CD4-positive, alpha-beta T cell (primary cell): Measurements from ENCODE around the gene SLC16A13. TPM values are rescaled to one million over a fixed set of nuclear protein-coding genes. Genes with fewer than 3 reads are reported as not detected.

Experiments
- ATAC-seq: fragments of 200-7000 bp; cut with Tn5 transposase; one replicate; pipeline ENCODE4 v1.10.0; 2022; ENCODE audit warnings: mild to moderate bottlenecking; ENCODE audit not compliant: poor library complexity
- CTCF ChIA-PET: fragments of 350-600 bp; sonication (Branson Sonifier 250); formaldehyde crosslinking; loops from one replicate; lab custom pipeline; 2021; ENCODE audit warnings: antibody characterized with exemption, inconsistent platforms; lab: Charles Lee
- POLR2A ChIA-PET: fragments of 350-600 bp; sonication (Branson Sonifier 250); formaldehyde crosslinking; loops from one replicate; lab custom pipeline; 2021; ENCODE audit warnings: antibody characterized with exemption, inconsistent platforms; lab: Charles Lee
- DNase-seq, 14 experiments: peaks; one replicate each; pipeline ENCODE4 v3.0.0-alpha.2; 2013 to 2020; ENCODE audit warnings: mixed read lengths in 2 of 14
- H3K27ac ChIP-seq, 2 donors: one replicate each; pipeline versions ENCODE4 v1.5.1 to v1.7.0; 2013; ENCODE audit warnings: low read length in 2 of 2, low read depth in 1 of 2, mild to moderate bottlenecking in 1 of 2
- H3K27me3 ChIP-seq, 2 experiments: 1 replicate in 1 of 2; 2 replicates in 1 of 2; pipeline versions ENCODE4 v1.6.1 to v1.7.0; 2013; ENCODE audit warnings: low read length in 2 of 2, control low read depth in 1 of 2, mild to moderate bottlenecking in 1 of 2, moderate library complexity in 1 of 2; ENCODE audit not compliant: insufficient read depth in 2 of 2, control insufficient read depth in 1 of 2
- H3K36me3 ChIP-seq: one replicate; pipeline ENCODE4 v1.6.1; 2013; ENCODE audit warnings: low read length, control low read depth; ENCODE audit not compliant: insufficient read depth
- H3K4me1 ChIP-seq: one replicate; pipeline ENCODE4 v1.6.1; 2013; ENCODE audit warnings: low read length, control low read depth; ENCODE audit not compliant: insufficient read depth
- H3K4me3 ChIP-seq: one replicate; pipeline ENCODE4 v1.5.1; 2013; ENCODE audit warnings: mild to moderate bottlenecking, low read length, moderate library complexity
- H3K9me3 ChIP-seq, 2 experiments: 1 replicate in 1 of 2; 2 replicates in 1 of 2; pipeline versions ENCODE4 v1.6.1 to v1.7.0; 2013; ENCODE audit warnings: low read length in 2 of 2, mild to moderate bottlenecking in 2 of 2, control low read depth in 1 of 2, moderate library complexity in 1 of 2; ENCODE audit not compliant: control insufficient read depth in 1 of 2, insufficient read depth in 1 of 2
- H3K27ac Mint-ChIP-seq: one replicate; pipeline ENCODE4 v1.8.0; 2020; ENCODE audit warnings: mixed read lengths
- H3K27me3 Mint-ChIP-seq: one replicate; pipeline ENCODE4 v1.8.0; 2021; ENCODE audit warnings: mixed read lengths
- H3K36me3 Mint-ChIP-seq: one replicate; pipeline ENCODE4 v1.8.0; 2021; ENCODE audit warnings: low read depth, mixed read lengths
- H3K4me1 Mint-ChIP-seq: one replicate; pipeline ENCODE4 v1.8.0; 2021; ENCODE audit warnings: low read depth, mixed read lengths
- H3K4me3 Mint-ChIP-seq: one replicate; pipeline ENCODE4 v1.8.0; 2020; ENCODE audit warnings: mild to moderate bottlenecking, mixed read lengths
- H3K9me3 Mint-ChIP-seq: one replicate; pipeline ENCODE4 v1.8.0; 2020; ENCODE audit warnings: mixed read lengths
- CTCF ChIP-seq: fragments of 200-600 bp; IDR thresholded peaks from one replicate; pipeline ENCODE4 v1.8.0; 2022; ENCODE audit warnings: antibody characterized with exemption, mild to moderate bottlenecking
- intact Hi-C, 2 experiments: fragments of 100-400 bp; cut with DNase I in 1 of 2; cut with micrococcal nuclease in 1 of 2; formaldehyde crosslinking; loops; one replicate each; pipeline versions ENCODE4 v1.15.1 to v1.9.0; 2023 to 2025; cut with DNase I, micrococcal nuclease
- total RNA-seq, 174 experiments: library from RNA in 2 of 174; stranded (reverse) in 2 of 174; gene quantifications; one replicate each; pipeline ENCODE4 v1.2.3 and lab custom pipeline; 2021 to 2026

SLC16A13 gene
- total RNA-seq, 2 experiments from 2014 or later: 2.3 to 2.4 TPM

- ATAC-seq (no peak), DNase-seq (no peak)
- Mint-ChIP-seq H3K4me3 (no peak overlapping the region), H3K36me3 (peaks cover 53% of the 10 kb centered on the region), H3K27me3 (no peaks in the 10 kb centered on the region), H3K9me3 (no peaks in the 10 kb centered on the region), H3K27ac (peak overlapping the region; percentile 40), H3K4me1 (no peaks in the 10 kb centered on the region)
- H3K27me3 ChIP-seq: no peaks in the 10 kb centered on the region
- H3K27ac ChIP-seq: no peak overlapping the region
- no peaks in the 10 kb centered on the region for H3K9me3 ChIP-seq
- intact Hi-C loops: no loop called here
- H3K4me1 ChIP-seq: peaks cover 3% of the 10 kb centered on the region
- H3K4me3 ChIP-seq: no peak overlapping the region
- ChIA-PET POLR2A (interaction anchor here (0.6 kb wide), 1 partner anchor 134 kb away, joined by 3 read pairs; no protein-coding TSS in a partner anchor), CTCF (no interaction called here)
- TF ChIP-seq CTCF: no peak
- H3K36me3 ChIP-seq: peaks cover 44% of the 10 kb centered on the region
Observed at GRCh38 chr17:6996256-6997011, 39.4 kb upstream of the SLC16A13 start.

- Mint-ChIP-seq H3K36me3 (peaks cover 60% of the 10 kb centered on the region), H3K9me3 (no peaks in the 10 kb centered on the region), H3K27ac (peak overlapping the region; percentile 40), H3K4me3 (no peak overlapping the region), H3K27me3 (no peaks in the 10 kb centered on the region), H3K4me1 (no peaks in the 10 kb centered on the region)
- Histone ChIP-seq H3K4me1 (peaks cover 4% of the 10 kb centered on the region), H3K4me3 (no peak overlapping the region), H3K9me3 (no peaks in the 10 kb centered on the region), H3K36me3 (peaks cover 52% of the 10 kb centered on the region), H3K27me3 (no peaks in the 10 kb centered on the region), H3K27ac (no peak overlapping the region)
- DNase-seq: no peak
- no peak for TF ChIP-seq CTCF
- intact Hi-C loops: no loop called here
- POLR2A ChIA-PET: no interaction called here
- CTCF ChIA-PET: no interaction called here
- no peak for ATAC-seq
Observed at GRCh38 chr17:6997171-6997570, 38.6 kb upstream of the SLC16A13 start.

- no peak for TF ChIP-seq CTCF
- H3K27ac ChIP-seq: no peak overlapping the region
- Mint-ChIP-seq H3K4me1 (no peaks in the 10 kb centered on the region), H3K27me3 (no peaks in the 10 kb centered on the region), H3K36me3 (peaks cover 72% of the 10 kb centered on the region), H3K9me3 (no peaks in the 10 kb centered on the region), H3K27ac (no peak overlapping the region), H3K4me3 (no peak overlapping the region)
- no peaks in the 10 kb centered on the region for H3K9me3 ChIP-seq
- H3K4me3 ChIP-seq: no peak overlapping the region
- H3K4me1 ChIP-seq: peaks cover 4% of the 10 kb centered on the region
- ChIA-PET POLR2A (interaction anchor here (0.6 kb wide), 1 partner anchor 28 kb away, joined by 3 read pairs; no protein-coding TSS in a partner anchor), CTCF (interaction anchor here (0.7 kb wide), 1 partner anchor 23 kb away, joined by 3 read pairs; no protein-coding TSS in a partner anchor)
- intact Hi-C loops: no loop called here
- no peak for ATAC-seq
- peaks cover 63% of the 10 kb centered on the region for H3K36me3 ChIP-seq
- DNase-seq: no peak
- H3K27me3 ChIP-seq: no peaks in the 10 kb centered on the region
Observed at GRCh38 chr17:6998855-6999508, 36.8 kb upstream of the SLC16A13 start.
